Measurements from ENCODE around the gene SMNDC1.

- TF ChIP-seq CTCF (IDR thresholded peaks at IDR 0.05) (no peak), POLR2A (IDR thresholded peaks at IDR 0.05) (no peak)
Measured at GRCh38 chr10:110267276-110267675, 37.4 kb downstream of the SMNDC1 start.

Data from testis (tissue), 2 donors.